ENCODE results near the gene UBAP2. TPM values are rescaled to one million over a fixed set of nuclear protein-coding genes. Genes with fewer than 3 reads are reported as not detected.
A peak's percentile ranks its signal among the peaks of the same experiment; 100 is the strongest.

The UBAP2 gene
- total RNA-seq, 4 donors from 2014 or later: 14.5 to 27.8 (median 20.5) TPM

GRCh38 chr9:34010979-34011378, 37.7 kb downstream of the UBAP2 start:
- WGBS, 2 donors: 77 to 84% methylated on average over 4 of the region's 4 CpGs
- Histone ChIP-seq H3K4me1 (no peaks in the 10 kb centered on the region), H3K27ac (no peak overlapping the region), H3K36me3 (peaks cover 0 to 82% (median 5%) of the 10 kb centered on the region in 3 donors), H3K9me3 (no peaks in the 10 kb centered on the region), H3K27me3 (no peaks in the 10 kb centered on the region), H3K4me3 (no peak overlapping the region)
- no peak for DNase-seq
- intact Hi-C loops (cut with DNase I): no loop called here
- no peak for TF ChIP-seq POLR2A (IDR thresholded peaks at IDR 0.05)
- TF ChIP-seq CTCF (IDR thresholded peaks at IDR 0.05): peak in 2 of 6 experiments; percentile 14 to 40

GRCh38 chr9:34001951-34002350, 46.7 kb downstream of the UBAP2 start:
- TF ChIP-seq CTCF (IDR thresholded peaks at IDR 0.05) (no peak), POLR2A (IDR thresholded peaks at IDR 0.05) (no peak)

GRCh38 chr9:34001298-34001697, 47.4 kb downstream of the UBAP2 start:
- no peak overlapping the region for H3K4me3 ChIP-seq
- H3K27me3 ChIP-seq: no peaks in the 10 kb centered on the region
- TF ChIP-seq POLR2A (IDR thresholded peaks at IDR 0.05) (no peak), CTCF (IDR thresholded peaks at IDR 0.05) (no peak)
- H3K4me1 ChIP-seq: no peaks in the 10 kb centered on the region
- H3K27ac ChIP-seq: no peak overlapping the region
- no peaks in the 10 kb centered on the region for H3K9me3 ChIP-seq
- no peak for DNase-seq
- intact Hi-C loops (cut with DNase I): no loop called here
- WGBS, 2 donors: 79 to 90% methylated on average over 3 of the region's 3 CpGs
- peaks cover 4 to 88% (median 14%) of the 10 kb centered on the region in 3 donors for H3K36me3 ChIP-seq

More at GRCh38 chr9:34001951-34002350, 46.7 kb downstream of the UBAP2 start:
- Histone ChIP-seq H3K27me3 (no peaks in the 10 kb centered on the region), H3K9me3 (no peaks in the 10 kb centered on the region), H3K4me1 (no peaks in the 10 kb centered on the region), H3K4me3 (no peak overlapping the region), H3K27ac (no peak overlapping the region), H3K36me3 (peaks cover 0 to 88% (median 14%) of the 10 kb centered on the region in 3 donors)
- DNase-seq: no peak
- intact Hi-C loops (cut with DNase I): no loop called here
- 85 to 92% methylated on average over 2 of the region's 2 CpGs for WGBS, 2 donors

- Histone ChIP-seq H3K36me3 (peaks cover 4 to 87% (median 17%) of the 10 kb centered on the region in 3 donors), H3K27me3 (no peaks in the 10 kb centered on the region), H3K27ac (no peak overlapping the region), H3K4me3 (no peak overlapping the region), H3K4me1 (peaks cover 0 to 5% (median 0%) of the 10 kb centered on the region in 3 donors), H3K9me3 (no peaks in the 10 kb centered on the region)
- DNase-seq: no peak
- intact Hi-C loops (cut with DNase I): no loop called here
- no peak for TF ChIP-seq CTCF (IDR thresholded peaks at IDR 0.05)
- TF ChIP-seq POLR2A (IDR thresholded peaks at IDR 0.05): no peak
These were observed 53.2 kb downstream of the UBAP2 start for GRCh38 chr9:33995449-33995848.

- H3K36me3 ChIP-seq: peaks cover 4 to 77% (median 10%) of the 10 kb centered on the region in 3 donors
- no peak overlapping the region for H3K4me3 ChIP-seq
- no peaks in the 10 kb centered on the region for H3K27me3 ChIP-seq
- TF ChIP-seq CTCF (IDR thresholded peaks at IDR 0.05): no peak
- no peak for TF ChIP-seq POLR2A (IDR thresholded peaks at IDR 0.05)
- intact Hi-C loops (cut with DNase I): no loop called here
- DNase-seq: no peak
- H3K9me3 ChIP-seq: no peaks in the 10 kb centered on the region
- WGBS, 2 donors: 38 to 48% methylated on average over 2 of the region's 2 CpGs
- no peak overlapping the region for H3K27ac ChIP-seq
- H3K4me1 ChIP-seq: peaks cover 0 to 5% (median 0%) of the 10 kb centered on the region in 3 donors
These were observed 55.6 kb downstream of the UBAP2 start for GRCh38 chr9:33993104-33993503.
